ENCODE measurements around the gene CNTF. TPM values are rescaled to one million over a fixed set of nuclear protein-coding genes. Genes with fewer than 3 reads are reported as not detected.
A peak's percentile ranks its signal among the peaks of the same experiment; 100 is the strongest.
"Not testable (repeated sequence)": the region's sequence is repeated elsewhere in the genome, so short reads cannot be mapped to it uniquely, and the experiment has no call there.

Gene CNTF, protein sequence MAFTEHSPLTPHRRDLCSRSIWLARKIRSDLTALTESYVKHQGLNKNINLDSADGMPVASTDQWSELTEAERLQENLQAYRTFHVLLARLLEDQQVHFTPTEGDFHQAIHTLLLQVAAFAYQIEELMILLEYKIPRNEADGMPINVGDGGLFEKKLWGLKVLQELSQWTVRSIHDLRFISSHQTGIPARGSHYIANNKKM
- 1.6 and 2.8 TPM in 2 replicates for total RNA-seq (2014; rRNA removed)
- percentile 93 among the genes with signal in this experiment for Bru-seq, nascent RNA
- percentile 95 among the genes with signal in this experiment for BruChase-seq, experiment 1, labeled RNA remaining after a 6-hour chase
- percentile 94 among the genes with signal in this experiment for BruChase-seq, experiment 2, labeled RNA remaining after a 2-hour chase
- long read RNA-seq, result 0 reads

GRCh38 chr11:58622344-58622743 is at the start of gene CNTF:
TSS of gene CNTF (plus strand) at chr11:58622665. CDS start at chr11:58622753, 88 bp downstream.
- Histone ChIP-seq H3K27me3 (ENCODE audit: low read length) (no peaks in the 10 kb centered on the region), H3K9me2 (replicated peaks; ENCODE audit: low read length) (no peaks in the 10 kb centered on the region), H3K9me3 (ENCODE audit: low read length) (no peaks in the 10 kb centered on the region), H4K20me1 (ENCODE audit: low read length) (peaks cover 8% of the 10 kb centered on the region; the same call in 1 of the 2 replicates), H3K4me2 (ENCODE audit: low read length) (no peak within 1 kb of the TSS), H3K79me2 (ENCODE audit: low read length) (peaks cover 10% of the 10 kb centered on the region; the same call in 1 of the 2 replicates), H3K9ac (ENCODE audit: low read length) (no peak within 1 kb of the TSS), H3K27ac (ENCODE audit: low read length) (no peak within 1 kb of the TSS), H3F3A (ENCODE audit: low read length, unreplicated experiment) (no peaks in the 10 kb centered on the region), H3K36me3 (ENCODE audit: low read depth, low read length) (peaks cover 78% of the 10 kb centered on the region), H2AFZ (ENCODE audit: low read length) (no peak within 1 kb of the TSS), H3K4me1 (ENCODE audit: insufficient read depth, low read length) (peaks cover 23% of the 10 kb centered on the region), H3K4me3 (ENCODE audit: low read length) (no peak within 1 kb of the TSS)
- intact Hi-C loops (cut with micrococcal nuclease), result no loop called here
- ATAC-seq (no peak), DNase-seq (no peak)
- no peak for TF ChIP-seq EZH2 (IDR thresholded peaks at IDR 0.05; ENCODE audit: low read length, unreplicated experiment)
- TF ChIP-seq CTCF (conservative IDR thresholded peaks at IDR 0.05; ENCODE audit: low read depth, low read length), result no peak
- no peak for TF ChIP-seq EZH2phosphoT487 (IDR thresholded peaks at IDR 0.05; ENCODE audit: borderline replicate concordance, low read length)
- BruUV-seq (replicated peaks), result no TSS peak
- POLR2A ChIA-PET (ENCODE audit: unreplicated experiment), result no interaction called here
- CTCF ChIA-PET, result no interaction called here

- H3K27me3 ChIP-seq (ENCODE audit: low read length); CTCF ChIA-PET; BruUV-seq (replicated peaks); H4K20me1 ChIP-seq (ENCODE audit: low read length); H2AFZ ChIP-seq (ENCODE audit: low read length); H3K36me3 ChIP-seq (ENCODE audit: low read depth, low read length); ATAC-seq; DNase-seq; H3K9me3 ChIP-seq (ENCODE audit: low read length); POLR2A ChIA-PET (ENCODE audit: unreplicated experiment); H3K9me2 ChIP-seq (replicated peaks; ENCODE audit: low read length): not testable (repeated sequence)
- peaks cover 33% of the 10 kb centered on the region for H3K79me2 ChIP-seq (ENCODE audit: low read length)
- H3F3A ChIP-seq (ENCODE audit: low read length, unreplicated experiment), result peaks cover 20% of the 10 kb centered on the region
- intact Hi-C loops (cut with micrococcal nuclease), result loop anchor here (1.0 kb wide), 1 partner anchor 86 kb away; no protein-coding TSS in a partner anchor
- peak overlapping the region; percentile 57 for H3K4me3 ChIP-seq (ENCODE audit: low read length)
- H3K4me2 ChIP-seq (ENCODE audit: low read length), result peak overlapping the region; percentile 92
- peak overlapping the region; percentile 97 for H3K27ac ChIP-seq (ENCODE audit: low read length)
- peaks cover 47% of the 10 kb centered on the region for H3K4me1 ChIP-seq (ENCODE audit: insufficient read depth, low read length)
- peak overlapping the region; percentile 62 for H3K9ac ChIP-seq (ENCODE audit: low read length)
Measured at GRCh38 chr11:58572906-58573305, 49.6 kb upstream of the CNTF start.

- H3K4me3 ChIP-seq (ENCODE audit: low read length), result peak overlapping the region; percentile 57
- ChIA-PET CTCF (no interaction called here), POLR2A (ENCODE audit: unreplicated experiment) (no interaction called here)
- ATAC-seq, result peak; percentile 46
- peak; percentile 96 for DNase-seq
- H3K9me2 ChIP-seq (replicated peaks; ENCODE audit: low read length), result no peaks in the 10 kb centered on the region
- H3K27me3 ChIP-seq (ENCODE audit: low read length), result no peaks in the 10 kb centered on the region
- H3K4me2 ChIP-seq (ENCODE audit: low read length), result peak overlapping the region; percentile 92
- H3K9ac ChIP-seq (ENCODE audit: low read length), result peak overlapping the region; percentile 62
- intact Hi-C loops (cut with micrococcal nuclease), result loop anchor here (1.0 kb wide), 1 partner anchor 86 kb away; no protein-coding TSS in a partner anchor
- no TSS peak for BruUV-seq (replicated peaks)
- no peaks in the 10 kb centered on the region for H3K9me3 ChIP-seq (ENCODE audit: low read length)
- peaks cover 33% of the 10 kb centered on the region for H3K79me2 ChIP-seq (ENCODE audit: low read length)
- peaks cover 47% of the 10 kb centered on the region for H3K4me1 ChIP-seq (ENCODE audit: insufficient read depth, low read length)
- peaks cover 20% of the 10 kb centered on the region for H3F3A ChIP-seq (ENCODE audit: low read length, unreplicated experiment)
- H3K27ac ChIP-seq (ENCODE audit: low read length), result peak overlapping the region; percentile 97
- no peaks in the 10 kb centered on the region for H4K20me1 ChIP-seq (ENCODE audit: low read length)
- TF ChIP-seq EZH2 (IDR thresholded peaks at IDR 0.05; ENCODE audit: low read length, unreplicated experiment) (no peak), CTCF (conservative IDR thresholded peaks at IDR 0.05; ENCODE audit: low read depth, low read length) (no peak), EZH2phosphoT487 (IDR thresholded peaks at IDR 0.05; ENCODE audit: borderline replicate concordance, low read length) (no peak)
- H2AFZ ChIP-seq (ENCODE audit: low read length), result peak overlapping the region; percentile 18
- H3K36me3 ChIP-seq (ENCODE audit: low read depth, low read length), result no peaks in the 10 kb centered on the region
Measured at GRCh38 chr11:58573451-58574104, 48.9 kb upstream of the CNTF start.
